Measurements from ENCODE around the gene LRPAP1.

- TF ChIP-seq, protein P1, sequence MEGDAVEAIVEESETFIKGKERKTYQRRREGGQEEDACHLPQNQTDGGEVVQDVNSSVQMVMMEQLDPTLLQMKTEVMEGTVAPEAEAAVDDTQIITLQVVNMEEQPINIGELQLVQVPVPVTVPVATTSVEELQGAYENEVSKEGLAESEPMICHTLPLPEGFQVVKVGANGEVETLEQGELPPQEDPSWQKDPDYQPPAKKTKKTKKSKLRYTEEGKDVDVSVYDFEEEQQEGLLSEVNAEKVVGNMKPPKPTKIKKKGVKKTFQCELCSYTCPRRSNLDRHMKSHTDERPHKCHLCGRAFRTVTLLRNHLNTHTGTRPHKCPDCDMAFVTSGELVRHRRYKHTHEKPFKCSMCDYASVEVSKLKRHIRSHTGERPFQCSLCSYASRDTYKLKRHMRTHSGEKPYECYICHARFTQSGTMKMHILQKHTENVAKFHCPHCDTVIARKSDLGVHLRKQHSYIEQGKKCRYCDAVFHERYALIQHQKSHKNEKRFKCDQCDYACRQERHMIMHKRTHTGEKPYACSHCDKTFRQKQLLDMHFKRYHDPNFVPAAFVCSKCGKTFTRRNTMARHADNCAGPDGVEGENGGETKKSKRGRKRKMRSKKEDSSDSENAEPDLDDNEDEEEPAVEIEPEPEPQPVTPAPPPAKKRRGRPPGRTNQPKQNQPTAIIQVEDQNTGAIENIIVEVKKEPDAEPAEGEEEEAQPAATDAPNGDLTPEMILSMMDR (IDR thresholded peaks at IDR 0.05; ENCODE audit: low read depth, low read length) = no peak
- TF ChIP-seq POLR2A (IDR thresholded peaks at IDR 0.05; ENCODE audit: extremely low read depth, insufficient read length) = no peak
Measured at GRCh38 chr4:3468804-3469203, 63.4 kb downstream of the LRPAP1 start.

All from NB4 (cell line).